ENCODE measurements around the gene ACOX3. TPM values are rescaled to one million over a fixed set of nuclear protein-coding genes. Genes with fewer than 3 reads are reported as not detected.
A peak's percentile ranks its signal among the peaks of the same experiment; 100 is the strongest.

ACOX3 gene
- total and polyA plus RNA-seq, 2 of the 8 experiments (the other 6 are each of a cell fraction or from before 2014, with no cell fraction given): 2.5 to 9.9 TPM

- H3K23ac ChIP-seq (ENCODE audit: insufficient read length): no peak overlapping the region
- no peaks in the 10 kb centered on the region; a peak in 2 of 7 replicates for H3K4me1 ChIP-seq (replicated peaks in 1 of 4; ENCODE audit: control insufficient read depth in 3 of 4, insufficient read depth in 4 of 4, low read length in 3 of 4)
- H2BK120ac ChIP-seq (replicated peaks; ENCODE audit: low read depth, low read length): no peak overlapping the region
- H4K91ac ChIP-seq (replicated peaks; ENCODE audit: insufficient read length, low read length): no peak overlapping the region
- H3K79me2 ChIP-seq (ENCODE audit: control insufficient read depth in 1 of 2, insufficient read depth in 2 of 2, low read length in 2 of 2): no peaks in the 10 kb centered on the region
- no peak overlapping the region for H3K18ac ChIP-seq (ENCODE audit: extremely low read depth, low read length)
- FAIRE-seq (no peak), DNase-seq (ENCODE audit: low read depth in 1 of 2, low spot score in 2 of 2) (no peak)
- no peak overlapping the region for H3K4me3 ChIP-seq (ENCODE audit: extremely low read depth in 1 of 4, insufficient read depth in 2 of 4, low read depth in 3 of 4, low read length in 4 of 4)
- CTCF ChIA-PET (ENCODE audit: partially characterized antibody): interaction anchor here (0.9 to 6.6 kb wide), 11 partner anchors 9 to 212 kb away, joined by 3 to 37 read pairs (median 4); partner anchors contain the start of gene HTRA3
- no peaks in the 10 kb centered on the region for H3K27me3 ChIP-seq (replicated peaks in 1 of 4; ENCODE audit: control insufficient read depth in 3 of 4, extremely low read depth in 1 of 4, insufficient read depth in 3 of 4, low read length in 3 of 4)
- no peak overlapping the region for H4K5ac ChIP-seq (ENCODE audit: insufficient read length, low read depth, low read length)
- H3K9me3 ChIP-seq (ENCODE audit: insufficient read depth in 2 of 2, low read depth in 1 of 2, low read length in 1 of 2): no peaks in the 10 kb centered on the region
- POLR2A ChIA-PET (ENCODE audit: partially characterized antibody): no interaction called here
- no peak overlapping the region for H2BK5ac ChIP-seq (ENCODE audit: low read depth, low read length)
- H3K27ac ChIP-seq (ENCODE audit: low read depth, low read length): no peak overlapping the region
- no peak overlapping the region for H2BK12ac ChIP-seq (ENCODE audit: low read depth, low read length)
- H2BK20ac ChIP-seq (ENCODE audit: low read length): no peak overlapping the region
- no peak overlapping the region for H3K56ac ChIP-seq (replicated peaks; ENCODE audit: insufficient read length, low read depth, low read length)
- peaks cover 0 to 2% of the 10 kb centered on the region in 2 experiments for H4K20me1 ChIP-seq (replicated peaks in 1 of 2; ENCODE audit: control insufficient read depth in 1 of 2, insufficient read depth in 2 of 2, low read length in 2 of 2)
- H2AK5ac ChIP-seq (ENCODE audit: low read depth, low read length): no peak overlapping the region
- no peak overlapping the region for H3K4ac ChIP-seq (replicated peaks; ENCODE audit: insufficient read length, low read depth, low read length)
- 90% methylated on average over 33 of the region's 33 CpGs; no CpG with 5 or more reads in 1 of the 2 experiments for WGBS, 2 experiments (ENCODE audit: extremely low coverage in 1 of 2, insufficient coverage in 1 of 2, insufficient read length in 1 of 2, insufficient replicate concordance in 2 of 2, low coverage in 1 of 2, low lambda C conversion rate in 2 of 2, missing lambda C conversion rate in 1 of 2)
- H3K36me3 ChIP-seq (ENCODE audit: control insufficient read depth in 2 of 4, insufficient read depth in 4 of 4, low read length in 3 of 4): no peaks in the 10 kb centered on the region
- H3K4me2 ChIP-seq (ENCODE audit: insufficient read depth in 1 of 2, low read depth in 2 of 2, low read length in 2 of 2): no peak overlapping the region
- H3K14ac ChIP-seq (ENCODE audit: insufficient read length): no peak overlapping the region
- H4K8ac ChIP-seq (ENCODE audit: extremely low read depth, insufficient read depth, low read length): peak overlapping the region; percentile 32
- H2BK15ac ChIP-seq (ENCODE audit: low read length): no peak overlapping the region
- no peak overlapping the region for H3K9ac ChIP-seq (replicated peaks in 1 of 4; ENCODE audit: extremely low read depth in 1 of 4, low read depth in 3 of 4, low read length in 3 of 4)
- H2AFZ ChIP-seq (ENCODE audit: low read length): no peak overlapping the region
- no peaks in the 10 kb centered on the region for H3K23me2 ChIP-seq (ENCODE audit: low read depth, low read length)
- H3K79me1 ChIP-seq (ENCODE audit: low read depth, low read length): no peaks in the 10 kb centered on the region
- TF ChIP-seq POU5F1 (IDR thresholded peaks at IDR 0.05; ENCODE audit: low read depth, low read length) (no peak), MAX (IDR thresholded peaks at IDR 0.05) (no peak), PHF8 (conservative IDR thresholded peaks at IDR 0.05; ENCODE audit: low read depth, low read length) (no peak), CBX8 (IDR thresholded peaks at IDR 0.05; ENCODE audit: borderline replicate concordance, low read depth, low read length) (no peak), BACH1 (IDR thresholded peaks at IDR 0.05; ENCODE audit: low read length) (no peak), SRF (IDR thresholded peaks at IDR 0.05; ENCODE audit: low read depth, low read length) (no peak), CBX5 (IDR thresholded peaks at IDR 0.05; ENCODE audit: low read depth, low read length) (no peak), EP300 (IDR thresholded peaks at IDR 0.05; ENCODE audit: borderline replicate concordance in 1 of 2, low read depth in 2 of 2, low read length in 2 of 2) (no peak), ATF2 (IDR thresholded peaks at IDR 0.05; ENCODE audit: low read length) (no peak)
Observed at GRCh38 chr4:8387615-8388527, 52.7 kb downstream of the ACOX3 start.
